Nucleus accumbens (tissue), 56 donors: Measurements from ENCODE around the gene ITPKA.
"Not testable (repeated sequence)": the region's sequence is repeated elsewhere in the genome, so short reads cannot be mapped to it uniquely, and the experiment has no call there.

Experiments used
- DNase-seq, 56 donors: peaks; one replicate each; lab custom pipeline; 2025; lab: John Stamatoyannopoulos, UW

The ITPKA gene

DNA sequence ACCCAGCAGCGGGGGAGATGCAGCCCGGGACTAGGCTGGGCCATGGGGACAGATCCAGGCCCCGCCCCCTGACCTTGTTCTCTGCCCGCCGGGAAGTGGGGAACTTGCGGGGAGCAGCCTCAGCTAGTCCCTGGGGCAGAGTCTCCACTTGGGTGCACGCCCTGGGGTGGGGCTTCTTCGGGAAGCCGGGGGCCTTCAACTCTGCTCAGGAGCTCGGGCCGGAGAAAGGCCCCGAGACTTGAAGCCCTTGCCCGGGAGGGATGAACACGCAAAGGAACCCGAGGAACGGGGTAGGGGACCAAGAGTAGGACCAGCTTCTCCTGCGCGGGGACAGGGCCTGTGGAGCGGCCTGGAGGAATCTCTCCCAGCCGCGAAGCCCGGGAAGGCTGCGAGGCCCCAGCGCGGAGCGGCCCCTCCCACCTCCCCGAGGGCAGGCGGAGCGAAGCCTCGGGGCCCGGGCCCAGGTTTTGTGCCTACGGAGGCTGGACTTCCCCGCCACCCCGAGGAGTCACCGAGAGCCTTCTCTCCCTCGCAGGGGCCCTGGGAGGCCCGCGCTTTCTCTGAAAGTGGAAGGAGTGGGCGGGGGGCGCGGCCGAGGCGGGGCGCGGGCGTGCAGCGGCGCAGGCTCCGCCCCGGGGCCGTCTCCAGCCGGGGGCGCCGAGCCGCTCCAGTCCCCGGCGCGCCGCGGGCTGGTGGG, at the start of gene ITPKA:
ITPKA (plus strand) TSS at position 670 of the 697 bp plus-strand sequence. CDS start 54 bp downstream, outside the sequence.
- peak in 44 of 56 donors; percentile 8 to 73 (median 46) for DNase-seq

DNA sequence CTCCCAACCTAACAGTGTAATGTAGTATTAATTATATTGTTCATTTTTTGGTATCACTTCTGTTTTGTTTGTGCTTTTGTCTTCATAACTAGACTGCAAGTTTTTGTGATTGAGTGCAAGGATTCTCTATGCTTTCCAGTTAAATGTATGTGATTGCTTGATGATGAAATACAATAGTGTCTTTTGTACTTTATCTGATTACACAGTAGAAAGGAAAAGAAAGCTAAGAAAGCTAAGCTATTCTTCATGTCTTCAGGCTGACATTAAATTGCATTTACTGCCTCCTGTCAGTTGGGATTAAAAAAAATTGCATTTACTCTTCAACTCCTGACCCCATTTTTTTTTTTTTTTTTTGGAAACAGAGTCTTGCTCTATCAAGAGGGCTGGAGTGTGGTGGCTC, 48.3 kb upstream of the ITPKA start:
- DNase-seq: no peak

DNA sequence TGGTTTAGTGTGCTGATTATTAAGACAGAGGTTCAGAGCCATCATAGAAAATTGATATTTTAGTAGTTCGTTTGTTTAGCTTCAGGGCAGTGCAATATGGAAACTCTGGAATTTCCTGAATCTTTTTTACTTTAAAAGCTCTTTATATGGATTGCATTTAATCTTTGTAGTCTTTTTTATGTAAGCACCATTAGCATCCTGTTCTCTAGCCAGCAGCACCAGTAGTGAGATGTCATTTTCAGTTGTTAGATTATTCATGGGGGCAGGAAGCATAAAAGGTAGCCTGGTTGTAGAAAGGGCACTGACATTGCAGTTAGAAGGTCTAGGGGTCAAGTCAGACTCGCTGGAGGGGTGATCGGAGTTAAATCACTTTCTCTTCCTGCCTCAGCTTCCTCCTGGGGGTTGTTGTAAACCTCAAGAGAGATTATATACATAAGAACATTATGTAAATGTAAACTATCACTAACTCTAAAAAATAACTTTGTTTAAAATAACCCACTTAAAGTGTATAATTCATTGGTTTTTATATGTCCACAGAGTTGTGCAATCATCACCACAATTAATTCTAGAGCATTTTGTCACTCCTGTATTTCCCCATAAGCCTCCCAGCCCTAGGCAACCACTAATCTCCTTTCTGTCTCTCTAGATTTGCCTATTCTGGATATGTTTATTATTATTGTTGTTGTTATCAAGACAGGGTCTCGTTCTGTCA, 31.4 kb upstream of the ITPKA start:
- DNase-seq: no peak

DNA sequence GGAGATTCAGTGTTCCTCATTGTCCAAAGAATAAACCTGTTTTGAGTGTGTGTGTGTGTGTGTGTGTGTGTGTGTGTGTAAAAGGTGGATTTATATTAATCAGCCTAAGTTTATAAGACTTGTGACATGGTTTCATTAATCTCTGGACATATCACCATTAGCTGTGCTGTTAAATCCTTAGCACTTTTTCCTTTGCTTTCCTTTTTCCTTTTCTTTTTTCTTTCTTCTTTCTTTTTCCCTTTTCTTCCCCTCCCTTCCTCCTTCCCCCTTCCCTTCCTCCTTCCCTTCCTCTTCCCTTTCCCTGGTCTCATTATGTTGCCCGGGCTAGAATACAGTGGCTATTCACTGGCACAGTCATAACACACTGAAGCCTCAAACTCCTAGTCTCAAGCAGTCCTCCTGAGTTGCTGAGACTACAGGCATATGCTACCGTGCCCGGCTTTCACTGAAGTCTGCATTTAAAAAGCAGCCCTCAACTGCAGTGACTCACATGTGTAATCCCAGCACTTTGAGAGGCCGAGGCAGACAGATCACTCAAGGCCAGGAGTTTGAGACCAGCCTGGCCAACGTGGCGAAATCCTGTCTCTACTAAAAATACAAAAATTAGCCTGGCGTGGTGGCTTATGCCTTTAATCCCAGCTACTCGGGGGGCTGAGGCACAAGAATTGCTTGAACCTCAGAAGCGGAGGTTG, 28.6 kb upstream of the ITPKA start:
- no peak for DNase-seq

DNA sequence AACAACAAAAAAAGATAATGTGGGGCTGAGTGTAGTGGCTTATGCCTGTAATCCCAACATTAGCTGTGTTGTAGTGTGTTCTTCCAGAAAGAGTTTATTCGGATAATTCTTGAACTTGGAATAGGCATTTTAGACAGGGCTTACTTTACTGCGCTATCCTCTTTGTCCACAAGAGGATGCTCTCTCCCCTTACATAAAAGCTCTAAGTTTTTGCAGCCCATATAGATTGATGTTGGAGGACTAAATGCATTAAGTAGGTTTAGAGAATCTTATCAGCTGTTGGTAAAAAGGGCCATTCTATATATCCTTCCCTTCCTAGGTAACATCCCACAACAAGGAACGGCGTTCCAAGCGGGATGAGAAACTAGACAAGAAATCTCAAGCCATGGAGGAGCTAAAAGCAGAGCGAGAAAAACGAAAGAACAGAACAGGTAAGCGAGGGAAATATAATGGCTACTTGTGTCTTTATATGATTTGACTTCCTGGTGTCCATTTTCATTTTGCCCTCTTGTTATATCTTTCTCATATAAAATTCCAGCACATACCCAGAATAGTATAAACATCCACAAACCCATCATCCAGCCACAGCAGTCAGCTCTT, 27.8 kb upstream of the ITPKA start:
- DNase-seq: peak in 2 of 56 donors; percentile 0 to 1

DNA sequence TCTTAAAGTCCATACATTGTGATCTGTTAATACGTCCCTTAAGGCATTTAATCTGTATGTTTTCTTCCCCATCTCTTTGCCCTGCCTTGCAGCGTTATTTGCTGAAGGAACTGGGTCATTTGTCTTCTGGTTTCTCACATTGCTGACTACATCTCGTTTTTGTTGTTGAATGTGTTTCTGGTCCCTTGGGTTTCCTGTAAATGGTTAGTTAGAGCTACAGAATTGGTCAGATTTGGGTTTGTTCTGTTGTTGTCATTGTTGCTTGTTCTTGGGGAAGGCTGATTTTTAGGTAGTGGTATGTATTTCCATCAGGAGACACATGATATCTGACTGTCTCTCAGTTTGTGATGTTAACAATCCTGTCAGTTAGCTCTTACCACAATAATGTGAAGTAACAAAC, 27.0 kb upstream of the ITPKA start:
- DNase-seq: no peak

DNA sequence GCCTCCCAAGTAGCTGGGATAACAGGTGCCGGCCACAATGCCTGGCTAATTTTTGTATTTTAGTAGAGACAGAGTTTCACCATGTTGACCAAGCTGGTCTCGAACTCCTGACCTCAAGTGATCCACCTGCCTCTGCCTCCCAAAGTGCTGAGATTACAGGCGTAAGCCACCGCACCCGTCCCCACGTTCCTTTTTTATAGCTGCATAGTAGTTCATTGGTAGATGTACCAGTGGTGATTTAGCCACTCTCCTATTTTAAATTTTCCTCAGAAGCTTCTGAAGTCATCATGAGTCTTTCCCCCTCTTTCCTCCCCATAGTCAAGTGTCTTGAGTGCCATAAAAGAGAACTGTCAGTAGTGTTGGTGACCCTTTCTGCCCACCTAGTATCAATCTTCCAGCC, 24.0 kb upstream of the ITPKA start:
- not testable (repeated sequence) for DNase-seq

DNA sequence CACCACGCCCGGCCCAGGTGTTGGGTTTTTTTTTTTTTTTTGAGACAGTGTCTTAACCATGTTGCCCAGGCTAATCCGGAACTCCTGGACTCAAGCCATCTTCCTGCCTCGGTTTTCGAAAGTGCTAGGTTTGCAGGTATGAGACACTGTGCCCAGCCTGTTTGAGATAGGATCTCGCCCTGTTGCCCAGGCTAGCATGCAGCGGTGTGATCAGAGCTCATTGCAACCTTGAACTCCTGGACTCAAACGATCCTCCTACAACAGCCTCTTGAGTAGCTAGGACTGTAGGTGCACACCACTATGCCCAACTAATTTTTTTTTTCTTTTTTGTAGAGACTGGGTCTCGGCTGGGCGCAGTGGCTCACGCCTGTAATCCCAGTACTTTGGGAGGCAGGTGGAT, 20.3 kb upstream of the ITPKA start:
- DNase-seq: no peak

DNA sequence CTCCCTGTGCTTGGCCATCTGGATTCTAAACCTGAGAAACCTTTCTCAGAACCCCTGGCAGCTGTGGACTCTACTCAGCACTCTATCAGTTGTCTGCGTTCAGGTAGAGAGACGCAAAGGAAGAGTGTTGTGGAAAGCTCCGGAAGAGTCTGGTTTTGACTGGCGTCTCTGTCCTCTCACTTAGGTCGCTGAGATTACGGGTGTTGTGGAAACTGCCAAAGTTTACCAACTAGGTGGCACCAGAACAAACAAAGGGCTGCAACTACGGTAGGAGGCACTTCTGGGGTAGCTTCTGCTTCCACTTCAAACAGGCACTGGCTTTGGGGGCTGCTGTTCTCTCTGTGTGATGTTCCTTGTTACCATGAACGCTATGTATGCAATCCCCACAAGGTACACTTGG, 19.2 kb upstream of the ITPKA start:
- DNase-seq: no peak

DNA sequence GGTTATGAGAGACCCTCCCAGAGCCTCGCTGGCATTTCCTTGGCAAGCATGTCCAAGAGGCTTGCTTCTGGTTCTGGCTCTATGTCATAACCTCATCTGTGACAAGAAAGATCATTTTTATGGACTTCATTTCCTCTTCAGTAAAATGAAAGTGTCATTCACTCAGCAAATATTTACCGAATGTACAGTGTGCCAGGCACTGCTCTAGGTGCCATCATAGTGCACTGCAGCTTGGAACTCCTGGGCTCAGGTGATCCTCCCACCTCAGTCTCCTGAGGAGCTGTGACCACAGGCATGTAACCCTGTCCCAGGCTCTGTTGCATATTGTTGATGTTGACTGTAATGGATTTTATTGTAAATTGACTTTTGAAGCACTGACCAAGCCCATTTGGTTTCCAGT, 18.7 kb upstream of the ITPKA start:
- no peak for DNase-seq

DNA sequence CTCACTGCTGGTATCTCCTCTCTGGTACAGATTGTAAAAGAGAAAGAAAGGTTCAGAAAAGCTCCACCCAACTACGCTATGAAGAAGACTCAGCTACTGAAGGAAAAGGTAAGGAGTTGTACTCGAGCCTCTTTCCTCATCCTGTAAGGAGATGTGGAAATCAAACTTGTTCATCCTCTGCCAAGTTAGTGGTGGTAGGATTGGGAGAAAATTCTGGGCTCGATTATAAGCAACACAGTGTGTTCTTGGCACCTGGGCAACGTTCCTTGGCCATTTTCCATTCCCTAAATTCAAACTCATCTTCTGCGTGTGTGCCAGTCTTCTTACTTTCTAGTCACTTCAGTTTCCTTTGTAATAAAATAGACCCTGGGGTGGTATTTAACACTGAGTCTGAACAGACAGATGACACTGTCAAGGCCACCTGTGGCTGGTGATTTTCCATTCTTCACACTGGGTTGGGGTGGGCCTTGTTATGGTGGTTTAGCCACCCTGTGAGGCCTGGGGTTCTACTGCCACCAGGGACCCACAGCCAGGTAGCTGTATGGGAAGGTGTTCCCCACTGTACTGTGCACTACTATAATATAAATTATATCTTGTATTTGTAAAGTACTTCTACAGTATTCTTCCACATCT, 17.1 kb upstream of the ITPKA start:
- no peak for DNase-seq

DNA sequence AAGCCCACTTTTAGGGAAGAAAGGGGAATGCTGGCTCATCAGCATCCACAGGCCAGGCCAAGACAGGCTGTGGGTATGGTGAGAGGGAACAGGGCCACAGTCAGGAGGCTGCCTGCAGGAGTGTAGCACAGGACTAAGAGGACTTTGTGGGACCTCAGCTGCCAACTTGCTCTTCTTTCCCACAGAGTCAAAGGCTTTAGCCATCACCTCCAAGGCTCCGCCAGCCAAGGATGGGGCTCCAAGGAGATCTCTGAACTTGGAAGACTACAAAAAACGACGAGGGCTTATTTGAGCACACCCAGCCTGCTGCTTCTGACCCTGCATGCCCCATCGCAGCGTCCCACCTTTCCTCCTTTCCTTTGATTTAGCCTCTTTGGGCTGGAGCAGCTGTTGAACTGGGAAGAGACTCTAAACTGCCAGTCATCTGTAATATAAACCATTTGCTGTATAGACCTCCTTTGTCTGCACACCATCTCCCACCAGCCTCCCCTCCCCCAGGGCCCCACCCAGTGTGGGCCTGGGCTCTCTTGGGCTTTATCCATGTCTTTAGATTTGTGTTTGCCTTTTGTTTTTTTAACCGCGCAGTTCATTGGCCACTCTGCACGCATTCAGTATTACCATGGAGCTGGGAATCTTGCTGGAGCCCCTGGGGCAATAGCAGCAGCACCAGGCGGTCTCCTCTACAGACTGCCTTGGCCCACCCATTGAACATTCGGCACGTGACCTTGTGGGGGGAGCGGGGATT, 13.1 kb upstream of the ITPKA start:
- DNase-seq: no peak

DNA sequence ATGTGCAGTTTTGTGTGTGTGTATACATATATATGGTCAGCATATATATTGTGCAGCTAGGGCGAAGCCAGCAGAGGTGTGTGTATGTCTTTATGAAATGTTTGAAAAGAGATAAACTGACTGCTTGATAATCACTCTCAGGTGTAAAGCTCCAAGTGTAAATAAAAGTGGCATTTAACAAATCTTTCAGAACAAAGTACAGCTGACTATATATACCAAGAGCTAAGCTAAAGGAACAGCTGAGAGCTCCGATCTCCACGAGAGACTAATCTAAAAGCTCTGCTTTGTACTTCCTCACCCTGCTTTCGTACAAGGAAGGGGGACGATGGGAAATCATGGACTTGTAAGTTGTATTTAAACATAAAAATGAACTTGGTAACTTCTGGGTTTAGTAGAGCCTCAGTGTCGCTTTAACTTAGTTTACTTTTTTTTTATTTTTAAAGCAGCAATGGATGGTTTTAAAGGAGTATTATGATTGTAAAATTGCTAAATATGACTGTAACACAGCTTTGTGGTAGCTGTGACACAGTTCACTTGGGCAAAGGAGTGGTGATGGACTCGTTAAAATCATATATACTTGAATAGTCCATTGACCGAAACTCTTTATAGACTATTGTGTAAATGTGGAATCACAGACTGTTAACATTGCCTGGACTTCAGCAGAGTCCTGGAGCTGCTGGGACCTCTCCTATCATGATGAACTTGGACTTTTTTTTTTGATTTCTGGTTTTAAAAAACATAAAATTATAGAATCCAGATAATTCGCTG, 11.4 kb upstream of the ITPKA start:
- DNase-seq: no peak

DNA sequence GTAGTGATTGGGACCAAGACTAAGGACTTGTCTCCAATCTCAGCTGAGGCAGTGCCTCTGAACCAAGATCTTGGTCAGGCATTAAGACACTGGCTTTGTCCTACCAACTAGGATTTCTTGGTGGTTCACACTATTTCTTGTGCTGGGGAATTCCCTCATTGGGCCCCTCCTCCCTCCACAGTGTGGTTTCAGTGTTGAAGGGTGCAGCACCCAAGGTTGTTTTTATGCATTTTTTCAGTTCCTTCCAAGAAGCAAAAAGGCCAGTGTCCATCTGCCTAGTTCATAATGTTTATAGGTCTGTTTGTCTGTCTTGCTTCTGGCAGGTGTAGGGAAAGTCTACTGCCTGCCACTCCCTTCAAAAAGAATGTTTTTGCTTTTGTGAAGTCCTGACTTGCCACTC, 10.6 kb upstream of the ITPKA start:
- no peak for DNase-seq

DNA sequence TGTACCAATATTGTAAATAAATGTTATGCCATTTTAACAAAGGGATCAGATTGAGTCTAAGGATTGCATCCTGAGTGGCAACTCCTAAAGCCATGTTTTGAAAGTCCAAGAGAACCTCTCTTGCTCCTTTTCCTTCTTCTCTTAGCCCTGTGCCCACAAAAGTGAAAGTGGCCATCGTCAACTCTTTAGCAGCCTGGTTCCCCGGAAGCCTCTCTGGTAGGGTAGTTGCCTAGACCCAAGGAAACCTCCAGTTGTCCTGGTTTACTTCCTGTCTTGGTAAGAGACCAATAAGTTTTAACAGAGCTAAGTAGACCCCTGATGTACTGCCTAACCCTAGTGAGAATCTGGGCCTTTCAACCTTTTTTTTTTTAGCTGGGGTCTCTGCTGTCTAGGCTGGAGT, 10.2 kb upstream of the ITPKA start:
- no peak for DNase-seq

DNA sequence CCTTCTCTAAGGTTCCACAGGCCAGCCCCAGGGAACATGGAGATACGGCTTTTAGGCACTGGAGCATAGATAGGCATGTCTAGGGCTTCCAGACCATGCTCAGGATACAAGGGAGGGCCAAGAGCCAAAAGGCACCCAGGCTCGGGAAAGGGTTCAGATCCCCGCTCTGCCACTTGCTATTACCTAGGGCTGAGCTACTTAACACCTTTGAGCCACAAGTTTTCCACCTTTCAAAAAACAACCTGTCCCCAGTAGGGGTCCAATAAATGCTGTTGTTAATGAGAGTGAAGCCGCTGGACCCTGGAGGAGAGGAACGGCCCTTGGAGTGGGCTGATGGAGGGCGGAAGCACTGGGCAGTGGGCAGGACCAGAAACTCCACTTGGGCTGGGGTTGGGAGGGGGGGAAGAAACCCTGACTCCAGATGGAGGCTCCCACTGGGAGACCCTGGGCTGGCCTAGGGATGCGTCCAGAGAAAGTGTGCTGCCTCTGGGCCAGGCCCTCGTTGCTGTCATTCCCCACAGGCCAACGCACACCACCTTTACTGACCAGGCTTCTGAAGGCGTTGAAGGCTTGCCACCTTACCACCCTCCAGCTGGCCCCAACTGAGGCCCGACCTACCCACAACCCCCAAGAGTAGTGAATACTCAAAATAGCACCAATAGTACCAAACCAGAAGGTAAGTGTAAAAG, 8.6 kb upstream of the ITPKA start:
- no peak for DNase-seq

DNA sequence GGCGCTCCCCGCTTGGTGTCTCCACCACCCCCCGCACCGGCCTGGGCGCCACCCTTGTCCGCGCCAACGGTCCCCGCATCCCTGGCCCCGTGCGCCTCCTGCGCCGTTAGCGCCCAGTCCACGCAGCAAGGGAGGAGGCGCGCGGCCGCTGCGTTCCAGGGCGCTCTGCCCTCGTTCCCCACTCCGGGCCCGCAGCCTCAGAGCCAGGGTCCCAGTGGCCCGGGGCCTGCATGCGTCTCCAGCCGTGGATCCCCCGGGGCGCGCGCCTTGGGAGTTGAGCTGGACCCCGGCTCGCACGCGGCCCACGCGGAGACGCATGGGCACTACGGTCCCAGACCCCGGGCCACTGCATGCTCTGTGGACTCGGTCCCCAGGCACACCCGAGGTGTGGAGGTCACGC, 7.4 kb upstream of the ITPKA start:
- no peak for DNase-seq

DNA sequence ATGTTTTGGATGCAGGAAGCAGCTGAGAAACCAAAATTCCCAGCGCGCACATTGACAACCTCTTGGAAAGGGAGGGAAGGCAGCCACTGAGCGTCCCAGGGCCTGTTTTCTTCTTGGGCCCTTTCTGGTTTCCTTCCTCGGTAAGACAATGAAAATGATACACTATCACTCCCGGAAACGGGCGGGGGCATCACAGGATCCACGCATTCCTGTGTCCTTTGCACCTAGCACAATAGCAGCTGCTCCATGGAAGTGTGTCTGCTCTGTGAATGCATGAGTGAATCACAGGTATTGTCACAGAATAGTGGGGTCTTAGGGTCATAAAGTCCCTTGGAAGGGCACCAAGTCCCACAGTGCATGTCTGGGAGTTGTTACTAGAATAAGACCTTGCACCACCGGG, 6.3 kb upstream of the ITPKA start:
- DNase-seq: no peak

DNA sequence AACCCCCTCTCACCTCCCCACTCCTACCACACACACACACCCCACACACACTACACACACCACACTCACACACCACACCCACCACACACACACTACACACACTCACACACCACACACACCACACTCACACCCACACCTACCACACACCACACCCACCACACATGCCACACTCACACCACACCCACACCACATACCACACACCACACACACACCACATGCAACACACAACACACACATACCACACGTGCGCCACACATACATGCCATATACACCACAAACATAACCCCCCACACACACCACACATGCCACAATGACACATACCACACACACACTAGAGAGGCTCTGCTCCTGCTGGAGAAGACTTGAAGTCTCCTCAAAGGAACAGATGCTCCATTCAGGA, 5.9 kb upstream of the ITPKA start:
- DNase-seq: no peak
